ENCODE data around the gene BIN2.

Gene BIN2

DNA sequence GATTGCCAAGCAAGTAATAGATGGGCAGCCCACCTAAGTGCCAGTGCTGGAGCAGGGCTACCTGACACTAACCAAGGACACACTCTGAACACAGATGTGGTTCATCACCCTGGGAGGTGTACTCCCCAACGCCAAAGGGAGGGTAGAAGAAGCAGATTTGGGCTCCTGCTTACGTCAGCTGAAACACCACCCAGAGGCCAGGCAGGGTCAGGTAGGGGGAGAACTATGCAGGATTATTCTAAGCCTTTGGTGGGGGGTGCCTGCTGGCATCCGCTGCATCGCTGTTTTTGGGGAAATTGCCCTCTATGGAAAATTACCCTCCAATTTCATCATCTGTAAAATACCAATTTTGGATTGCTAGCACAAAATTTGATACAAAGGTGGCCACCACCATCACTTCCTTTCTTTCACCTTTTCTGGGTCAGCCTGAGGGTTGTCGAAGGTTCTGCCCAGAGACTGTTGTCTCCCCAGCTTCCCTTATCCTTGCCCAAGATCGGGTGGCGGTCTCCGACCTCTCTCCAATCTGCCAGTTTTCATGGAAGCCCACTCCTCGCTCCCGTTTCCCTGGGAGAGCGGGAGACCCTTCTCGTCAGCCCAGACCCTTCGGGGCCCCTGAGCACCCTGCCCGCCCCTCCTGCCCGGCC lies 535 bp downstream of the BIN2 start:
- H3K4me3 ChIP-seq (ENCODE audit: low read depth, low read length): no peak overlapping the region

DNA sequence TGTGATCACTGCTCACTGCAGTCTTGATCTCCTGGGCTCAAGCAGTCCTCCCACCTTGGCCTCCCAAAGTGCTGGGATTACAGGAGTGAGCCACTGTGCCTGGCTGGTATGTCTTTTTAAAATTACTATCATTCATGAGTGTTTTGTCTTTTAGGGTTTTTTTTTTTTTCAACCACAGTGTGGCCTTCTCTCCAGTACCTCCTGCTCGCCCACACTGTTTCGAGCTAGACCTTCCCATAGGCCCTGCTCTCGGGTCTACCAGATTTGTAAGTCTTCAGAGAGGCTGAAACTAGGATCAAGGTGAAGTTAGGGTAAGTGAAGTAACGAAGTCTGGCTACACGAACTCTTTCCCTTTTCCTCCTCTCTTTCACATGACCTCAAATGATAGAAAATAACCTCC lies 1.5 kb downstream of the BIN2 start:
- no peak overlapping the region for H3K4me3 ChIP-seq (ENCODE audit: low read depth, low read length)
- TF ChIP-seq, protein P1, sequence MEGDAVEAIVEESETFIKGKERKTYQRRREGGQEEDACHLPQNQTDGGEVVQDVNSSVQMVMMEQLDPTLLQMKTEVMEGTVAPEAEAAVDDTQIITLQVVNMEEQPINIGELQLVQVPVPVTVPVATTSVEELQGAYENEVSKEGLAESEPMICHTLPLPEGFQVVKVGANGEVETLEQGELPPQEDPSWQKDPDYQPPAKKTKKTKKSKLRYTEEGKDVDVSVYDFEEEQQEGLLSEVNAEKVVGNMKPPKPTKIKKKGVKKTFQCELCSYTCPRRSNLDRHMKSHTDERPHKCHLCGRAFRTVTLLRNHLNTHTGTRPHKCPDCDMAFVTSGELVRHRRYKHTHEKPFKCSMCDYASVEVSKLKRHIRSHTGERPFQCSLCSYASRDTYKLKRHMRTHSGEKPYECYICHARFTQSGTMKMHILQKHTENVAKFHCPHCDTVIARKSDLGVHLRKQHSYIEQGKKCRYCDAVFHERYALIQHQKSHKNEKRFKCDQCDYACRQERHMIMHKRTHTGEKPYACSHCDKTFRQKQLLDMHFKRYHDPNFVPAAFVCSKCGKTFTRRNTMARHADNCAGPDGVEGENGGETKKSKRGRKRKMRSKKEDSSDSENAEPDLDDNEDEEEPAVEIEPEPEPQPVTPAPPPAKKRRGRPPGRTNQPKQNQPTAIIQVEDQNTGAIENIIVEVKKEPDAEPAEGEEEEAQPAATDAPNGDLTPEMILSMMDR (IDR thresholded peaks at IDR 0.05; ENCODE audit: low read depth, low read length): no peak
- no peaks in the 10 kb centered on the region for H3K27me3 ChIP-seq
- no peaks in the 10 kb centered on the region; the same call in 1 of the 2 replicates for H3K9me3 ChIP-seq
- DNase-seq: no peak
- H3K36me3 ChIP-seq: no peaks in the 10 kb centered on the region
- no peaks in the 10 kb centered on the region; the same call in 1 of the 2 replicates for H3K4me1 ChIP-seq

More for the DNA sequence above, 535 bp downstream of the BIN2 start:
- no peaks in the 10 kb centered on the region for H3K36me3 ChIP-seq
- no peak for DNase-seq
- TF ChIP-seq, protein P1 (IDR thresholded peaks at IDR 0.05; ENCODE audit: low read depth, low read length): no peak
- H3K27me3 ChIP-seq: no peaks in the 10 kb centered on the region
- no peaks in the 10 kb centered on the region; the same call in 1 of the 2 replicates for H3K4me1 ChIP-seq
- H3K9me3 ChIP-seq: no peaks in the 10 kb centered on the region; the same call in 1 of the 2 replicates

DNA sequence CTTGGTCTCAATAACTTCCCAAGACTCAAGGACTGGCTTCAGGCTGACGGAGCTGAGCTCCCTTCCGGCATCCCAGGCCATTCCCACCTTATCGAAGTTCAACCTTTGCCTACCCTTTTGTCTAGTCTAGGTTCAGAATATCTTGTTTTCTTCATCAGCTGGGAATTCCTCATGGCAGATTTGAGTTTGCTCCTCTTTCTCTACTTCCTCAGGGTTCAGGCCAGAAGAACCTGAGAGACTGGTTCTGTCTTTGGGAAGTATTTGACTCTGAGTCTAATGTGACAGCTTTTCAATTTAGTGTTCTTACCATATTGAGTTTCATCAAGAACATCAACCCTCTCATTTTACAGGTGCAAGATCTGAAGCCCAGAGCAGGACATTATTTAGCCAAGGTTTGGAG lies 2.1 kb downstream of the BIN2 start:
- H3K4me3 ChIP-seq (ENCODE audit: low read depth, low read length): no peak overlapping the region
- no peak for DNase-seq
- TF ChIP-seq, protein P1 (IDR thresholded peaks at IDR 0.05; ENCODE audit: low read depth, low read length): no peak
- H3K4me1 ChIP-seq: no peaks in the 10 kb centered on the region; the same call in 1 of the 2 replicates
- no peaks in the 10 kb centered on the region for H3K27me3 ChIP-seq
- no peaks in the 10 kb centered on the region for H3K36me3 ChIP-seq
- no peaks in the 10 kb centered on the region; the same call in 1 of the 2 replicates for H3K9me3 ChIP-seq

DNA sequence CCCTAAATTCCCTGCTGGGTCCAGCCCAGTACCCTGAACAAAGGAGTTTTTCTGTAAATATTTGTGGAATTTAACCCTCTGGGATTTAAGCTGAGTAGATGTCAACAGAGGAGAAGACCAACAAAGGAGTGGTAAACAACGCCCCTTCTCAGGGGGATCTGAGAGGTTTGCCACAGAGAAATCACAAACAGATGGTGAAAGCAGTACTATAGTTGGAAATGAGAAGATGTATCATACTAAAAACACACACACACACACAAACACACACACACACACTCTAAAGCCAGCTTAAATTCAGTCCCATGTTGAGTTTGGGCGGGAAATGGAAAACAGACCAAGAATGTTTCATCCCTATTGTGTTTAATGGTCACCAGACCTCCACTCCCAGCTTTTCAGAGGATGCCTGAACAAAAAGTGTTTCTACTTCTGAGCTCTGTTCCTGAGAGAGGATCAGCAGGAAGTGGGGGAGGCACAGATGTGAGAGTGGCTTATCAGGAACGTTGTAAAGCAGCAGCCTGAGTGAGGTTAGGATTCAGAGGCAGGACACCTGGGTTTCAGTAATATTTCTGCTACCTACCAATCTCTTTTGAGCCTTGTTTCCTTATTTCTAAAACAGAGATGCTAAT lies 3.2 kb downstream of the BIN2 start:
- Histone ChIP-seq H3K36me3 (no peaks in the 10 kb centered on the region), H3K27me3 (no peaks in the 10 kb centered on the region), H3K4me1 (no peaks in the 10 kb centered on the region; the same call in 1 of the 2 replicates), H3K4me3 (ENCODE audit: low read depth, low read length) (no peak overlapping the region), H3K9me3 (no peaks in the 10 kb centered on the region; the same call in 1 of the 2 replicates)
- no peak for DNase-seq
- TF ChIP-seq, protein P1 (IDR thresholded peaks at IDR 0.05; ENCODE audit: low read depth, low read length): no peak

DNA sequence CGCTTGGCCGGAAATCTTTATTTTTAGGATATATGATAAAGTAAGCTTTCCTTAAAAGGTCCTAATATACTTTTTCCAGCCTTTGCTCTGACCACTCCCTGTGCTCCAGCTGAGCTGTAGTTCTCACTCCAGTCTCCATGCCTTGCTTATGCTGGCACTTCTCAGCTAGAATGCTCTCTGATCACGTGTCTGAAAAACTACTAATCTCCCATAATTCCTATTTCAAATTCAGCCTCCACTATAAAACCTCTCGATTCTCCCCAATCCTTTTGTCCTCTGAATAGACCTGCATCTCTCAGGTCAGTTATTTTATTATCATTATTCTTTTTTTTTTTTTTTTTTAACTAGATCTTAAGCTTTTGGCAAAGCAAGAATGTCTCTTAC lies 3.7 kb downstream of the BIN2 start:
- no peaks in the 10 kb centered on the region; the same call in 1 of the 2 replicates for H3K9me3 ChIP-seq
- no peak overlapping the region for H3K4me3 ChIP-seq (ENCODE audit: low read depth, low read length)
- H3K4me1 ChIP-seq: no peaks in the 10 kb centered on the region; the same call in 1 of the 2 replicates
- no peak for DNase-seq
- no peaks in the 10 kb centered on the region for H3K36me3 ChIP-seq
- H3K27me3 ChIP-seq: no peaks in the 10 kb centered on the region
- TF ChIP-seq, protein P1 (IDR thresholded peaks at IDR 0.05; ENCODE audit: low read depth, low read length): no peak
